HepG2 (cell line): ENCODE data around the gene PIM1. TPM values are rescaled to one million over a fixed set of nuclear protein-coding genes. Genes with fewer than 3 reads are reported as not detected.

Experiments
- CREM ChIP-seq, 2 experiments: sonication (generic) in 1 of 2; formaldehyde crosslinking in 1 of 2; IDR thresholded peaks; 2 replicates each; pipeline versions ENCODE4 v1.4.0 to v1.6.1; 2016 to 2020; ENCODE audit warnings: antibody characterized with exemption in 1 of 2, mild to moderate bottlenecking in 1 of 2, missing genetic modification reagents in 1 of 2
- HOXA3 ChIP-seq: sonication (generic); formaldehyde crosslinking; IDR thresholded peaks from 2 replicates; pipeline ENCODE4 v1.5.0; 2020; ENCODE audit warnings: missing genetic modification reagents
- MTA1 ChIP-seq: sonication (generic); formaldehyde crosslinking; IDR thresholded peaks from 2 replicates; pipeline ENCODE4 v1.4.0; 2020; ENCODE audit warnings: missing genetic modification reagents, mild to moderate bottlenecking, borderline replicate concordance
- NCOA2 ChIP-seq: sonication (generic); formaldehyde crosslinking; IDR thresholded peaks from 2 replicates; pipeline ENCODE4 v1.8.0; 2022; ENCODE audit warnings: inconsistent platforms
- ONECUT2 ChIP-seq: sonication (generic); formaldehyde crosslinking; IDR thresholded peaks from 2 replicates; pipeline ENCODE4 v1.4.0; 2020; ENCODE audit warnings: missing genetic modification reagents
- POGZ ChIP-seq: sonication (generic); formaldehyde crosslinking; IDR thresholded peaks from 2 replicates; pipeline ENCODE4 v1.4.0; 2020; ENCODE audit warnings: mild to moderate bottlenecking, missing genetic modification reagents
- POLR2G ChIP-seq: fragments of 200-400 bp; formaldehyde crosslinking; IDR thresholded peaks from 2 replicates; pipeline ENCODE4 v1.6.1; 2018; ENCODE audit warnings: mild to moderate bottlenecking, low read depth, low read length, moderate library complexity
- RFX3 ChIP-seq: IDR thresholded peaks from 2 replicates; pipeline ENCODE4 v1.6.1; 2016; ENCODE audit warnings: missing biosample characterization, missing genetic modification reagents
- TOE1 ChIP-seq: sonication (generic); formaldehyde crosslinking; IDR thresholded peaks from 2 replicates; pipeline ENCODE4 v1.4.0; 2020; ENCODE audit warnings: mild to moderate bottlenecking, missing genetic modification reagents
- TP53 ChIP-seq: sonication (generic); formaldehyde crosslinking; conservative IDR thresholded peaks from 2 replicates; pipeline ENCODE4 v1.4.0; 2020; ENCODE audit warnings: missing genetic modification reagents
- ZNF205 ChIP-seq: IDR thresholded peaks from 2 replicates; pipeline ENCODE4 v1.6.1; 2018; ENCODE audit warnings: missing biosample characterization, missing genetic modification reagents
- ZNF652 ChIP-seq: IDR thresholded peaks from 2 replicates; pipeline ENCODE4 v1.6.1; 2016; ENCODE audit warnings: low read depth, borderline replicate concordance
- ZNF737 ChIP-seq: sonication (generic); formaldehyde crosslinking; IDR thresholded peaks from 2 replicates; pipeline ENCODE4 v1.5.0; 2020; ENCODE audit warnings: missing genetic modification reagents, mild to moderate bottlenecking, borderline replicate concordance
- polyA plus RNA-seq, 8 experiments: library from polyadenylated mRNA; depleted of rRNA in 3 of 8; stranded (reverse) in 7 of 8; unstranded in 1 of 8; fragments of >200 nt; fragmentation: Illumina TruSeq in 4 of 8; extraction: Trizol in 4 of 8; gene quantifications; 2 replicates each; pipeline versions ENCODE4 v1.2.1 to v1.2.3, GENCODE V29; 2011 to 2016; ENCODE audit warnings: low read depth in 4 of 8, missing spikeins in 1 of 8, mixed read lengths in 1 of 8; ENCODE audit not compliant: insufficient read depth in 1 of 8
- total RNA-seq, 5 experiments: library from RNA; depleted of rRNA; stranded (reverse); fragments of >200 nt; fragmentation: Illumina TruSeq; extraction: Trizol; gene quantifications; 2 replicates each; pipeline ENCODE4 v1.2.3, GENCODE V29; 2016; ENCODE audit warnings: low read depth in 1 of 5
- TF ChIP-seq, protein P1 (sequence below), 2 experiments: sonication (generic) in 1 of 2; formaldehyde crosslinking in 1 of 2; IDR thresholded peaks; 2 replicates each; pipeline versions ENCODE4 v1.4.0 to v1.6.1; 2018 to 2020; ENCODE audit warnings: missing genetic modification reagents in 2 of 2, borderline replicate concordance in 1 of 2, low read depth in 1 of 2, mild to moderate bottlenecking in 1 of 2, missing biosample characterization in 1 of 2
- TF ChIP-seq, protein P2 (sequence below): sonication (generic); formaldehyde crosslinking; conservative IDR thresholded peaks from 2 replicates; pipeline ENCODE4 v1.8.1; 2023; ENCODE audit warnings: missing genetic modification reagents
- TF ChIP-seq, protein P3 (sequence below): sonication (generic); formaldehyde crosslinking; IDR thresholded peaks from 2 replicates; pipeline ENCODE4 v1.5.0; 2020; ENCODE audit warnings: missing genetic modification reagents
- TF ChIP-seq, protein P4 (sequence below): sonication (generic); formaldehyde crosslinking; IDR thresholded peaks from 2 replicates; pipeline ENCODE4 v1.4.0; 2020; ENCODE audit warnings: missing genetic modification reagents, borderline replicate concordance

Gene PIM1
- total and polyA plus RNA-seq, 2 of the 13 experiments (the other 11 are each of a cell fraction or from before 2014, with no cell fraction given) = 29.4 to 117 TPM

DNA sequence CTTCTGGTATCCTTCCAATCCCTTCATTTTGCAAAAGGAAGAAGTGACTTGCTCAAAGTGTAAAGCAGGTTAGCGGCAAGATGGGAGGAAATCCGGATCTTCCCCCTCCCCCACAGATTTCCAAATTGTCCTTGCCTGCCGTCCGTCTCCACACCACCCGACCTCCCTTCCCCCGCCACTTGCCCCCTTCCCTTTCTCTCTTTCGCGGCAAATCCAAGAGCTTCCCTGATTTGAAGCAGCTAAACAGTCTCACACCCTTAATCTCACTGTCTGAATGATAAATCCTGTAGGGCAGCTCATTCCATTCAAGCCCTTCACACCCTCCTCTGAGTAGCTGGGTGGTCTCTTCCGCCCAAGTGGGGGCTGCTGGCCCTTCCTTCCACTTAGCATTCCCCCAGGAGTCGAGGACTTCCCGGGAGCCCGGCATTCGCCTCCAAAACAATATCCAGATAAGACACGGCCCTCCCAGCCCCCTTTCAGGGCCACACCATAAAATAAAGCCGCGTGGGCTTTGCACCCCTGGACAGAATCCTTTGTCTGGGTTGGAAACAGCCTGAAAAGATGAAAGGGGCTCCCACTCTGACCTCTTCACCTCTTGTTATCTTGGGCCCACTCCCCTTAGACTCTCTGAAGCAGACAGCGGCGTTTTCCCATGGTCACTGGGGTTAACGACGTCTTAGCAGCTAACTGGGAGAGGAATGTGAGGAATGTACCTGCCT, 44.0 kb upstream of the PIM1 start (continued):
- TF ChIP-seq, protein P1, sequence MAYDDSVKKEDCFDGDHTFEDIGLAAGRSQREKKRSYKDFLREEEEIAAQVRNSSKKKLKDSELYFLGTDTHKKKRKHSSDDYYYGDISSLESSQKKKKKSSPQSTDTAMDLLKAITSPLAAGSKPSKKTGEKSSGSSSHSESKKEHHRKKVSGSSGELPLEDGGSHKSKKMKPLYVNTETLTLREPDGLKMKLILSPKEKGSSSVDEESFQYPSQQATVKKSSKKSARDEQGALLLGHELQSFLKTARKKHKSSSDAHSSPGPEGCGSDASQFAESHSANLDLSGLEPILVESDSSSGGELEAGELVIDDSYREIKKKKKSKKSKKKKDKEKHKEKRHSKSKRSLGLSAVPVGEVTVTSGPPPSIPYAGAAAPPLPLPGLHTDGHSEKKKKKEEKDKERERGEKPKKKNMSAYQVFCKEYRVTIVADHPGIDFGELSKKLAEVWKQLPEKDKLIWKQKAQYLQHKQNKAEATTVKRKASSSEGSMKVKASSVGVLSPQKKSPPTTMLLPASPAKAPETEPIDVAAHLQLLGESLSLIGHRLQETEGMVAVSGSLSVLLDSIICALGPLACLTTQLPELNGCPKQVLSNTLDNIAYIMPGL (CRISPR knock-in tag; IDR thresholded peaks at IDR 0.05; ENCODE audit: borderline replicate concordance in 1 of 2, low read depth in 1 of 2) = 0 out of 4 replicates have a peak, but pooled peaks of 1 of the 2 experiments have one; percentile 39
- TF ChIP-seq NCOA2 (CRISPR knock-in tag) (peak; percentile 81), POGZ (CRISPR knock-in tag) (0 out of 2 replicates have a peak, but pooled peaks have one; percentile 31), TOE1 (CRISPR knock-in tag) (no peak), HOXA3 (peak; percentile 78), POLR2G (no peak), MTA1 (CRISPR knock-in tag) (peak; percentile 85; the same call in 1 of the 2 replicates), ONECUT2 (CRISPR knock-in tag) (no peak), ZNF205 (CRISPR knock-in tag) (no peak), ZNF652 (CRISPR knock-in tag) (peak; percentile 52; the same call in 1 of the 2 replicates), CREM (IDR thresholded peaks at IDR 0.05) (peak; percentile 81), CREM (CRISPR knock-in tag; IDR thresholded peaks at IDR 0.05) (no peak), TP53 (CRISPR knock-in tag) (0 out of 2 replicates have a peak, but pooled peaks have one; percentile 23), RFX3 (CRISPR knock-in tag) (no peak), ZNF737 (CRISPR knock-in tag) (no peak)
- TF ChIP-seq, protein P2, sequence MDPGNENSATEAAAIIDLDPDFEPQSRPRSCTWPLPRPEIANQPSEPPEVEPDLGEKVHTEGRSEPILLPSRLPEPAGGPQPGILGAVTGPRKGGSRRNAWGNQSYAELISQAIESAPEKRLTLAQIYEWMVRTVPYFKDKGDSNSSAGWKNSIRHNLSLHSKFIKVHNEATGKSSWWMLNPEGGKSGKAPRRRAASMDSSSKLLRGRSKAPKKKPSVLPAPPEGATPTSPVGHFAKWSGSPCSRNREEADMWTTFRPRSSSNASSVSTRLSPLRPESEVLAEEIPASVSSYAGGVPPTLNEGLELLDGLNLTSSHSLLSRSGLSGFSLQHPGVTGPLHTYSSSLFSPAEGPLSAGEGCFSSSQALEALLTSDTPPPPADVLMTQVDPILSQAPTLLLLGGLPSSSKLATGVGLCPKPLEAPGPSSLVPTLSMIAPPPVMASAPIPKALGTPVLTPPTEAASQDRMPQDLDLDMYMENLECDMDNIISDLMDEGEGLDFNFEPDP (CRISPR knock-in tag) = no peak
- TF ChIP-seq, protein P3, sequence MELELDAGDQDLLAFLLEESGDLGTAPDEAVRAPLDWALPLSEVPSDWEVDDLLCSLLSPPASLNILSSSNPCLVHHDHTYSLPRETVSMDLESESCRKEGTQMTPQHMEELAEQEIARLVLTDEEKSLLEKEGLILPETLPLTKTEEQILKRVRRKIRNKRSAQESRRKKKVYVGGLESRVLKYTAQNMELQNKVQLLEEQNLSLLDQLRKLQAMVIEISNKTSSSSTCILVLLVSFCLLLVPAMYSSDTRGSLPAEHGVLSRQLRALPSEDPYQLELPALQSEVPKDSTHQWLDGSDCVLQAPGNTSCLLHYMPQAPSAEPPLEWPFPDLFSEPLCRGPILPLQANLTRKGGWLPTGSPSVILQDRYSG (CRISPR knock-in tag) = no peak
- TF ChIP-seq, protein P4, sequence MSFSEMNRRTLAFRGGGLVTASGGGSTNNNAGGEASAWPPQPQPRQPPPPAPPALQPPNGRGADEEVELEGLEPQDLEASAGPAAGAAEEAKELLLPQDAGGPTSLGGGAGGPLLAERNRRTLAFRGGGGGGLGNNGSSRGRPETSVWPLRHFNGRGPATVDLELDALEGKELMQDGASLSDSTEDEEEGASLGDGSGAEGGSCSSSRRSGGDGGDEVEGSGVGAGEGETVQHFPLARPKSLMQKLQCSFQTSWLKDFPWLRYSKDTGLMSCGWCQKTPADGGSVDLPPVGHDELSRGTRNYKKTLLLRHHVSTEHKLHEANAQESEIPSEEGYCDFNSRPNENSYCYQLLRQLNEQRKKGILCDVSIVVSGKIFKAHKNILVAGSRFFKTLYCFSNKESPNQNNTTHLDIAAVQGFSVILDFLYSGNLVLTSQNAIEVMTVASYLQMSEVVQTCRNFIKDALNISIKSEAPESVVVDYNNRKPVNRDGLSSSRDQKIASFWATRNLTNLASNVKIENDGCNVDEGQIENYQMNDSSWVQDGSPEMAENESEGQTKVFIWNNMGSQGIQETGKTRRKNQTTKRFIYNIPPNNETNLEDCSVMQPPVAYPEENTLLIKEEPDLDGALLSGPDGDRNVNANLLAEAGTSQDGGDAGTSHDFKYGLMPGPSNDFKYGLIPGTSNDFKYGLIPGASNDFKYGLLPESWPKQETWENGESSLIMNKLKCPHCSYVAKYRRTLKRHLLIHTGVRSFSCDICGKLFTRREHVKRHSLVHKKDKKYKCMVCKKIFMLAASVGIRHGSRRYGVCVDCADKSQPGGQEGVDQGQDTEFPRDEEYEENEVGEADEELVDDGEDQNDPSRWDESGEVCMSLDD (CRISPR knock-in tag) = peak; percentile 68; the same call in 1 of the 2 replicates
